GM12892 (cell line): Measurements from ENCODE around the gene SPEM3.

Experiments
- DNase-seq: peaks from one replicate; pipeline ENCODE4 v3.0.0; 2011; ENCODE audit not compliant: insufficient read length
- FAIRE-seq: peaks from 2 replicates; lab custom pipeline; 2011; peaks lifted over from hg19 to GRCh38; lab: Jason Lieb, UNC
- POLR2A ChIP-seq: IDR thresholded peaks from 2 replicates; pipeline ENCODE4 v1.6.1; 2011; ENCODE audit warnings: low read depth, low read length, control low read depth
- POLR2AphosphoS5 ChIP-seq: IDR thresholded peaks from 2 replicates; pipeline ENCODE4 v1.6.1; 2011; ENCODE audit warnings: low read depth, low read length, control low read depth
- TAF1 ChIP-seq: IDR thresholded peaks from 2 replicates; pipeline ENCODE4 v1.6.1; 2011; ENCODE audit warnings: low read depth, mild to moderate bottlenecking, control low read depth, low read length, borderline replicate concordance

The SPEM3 gene

GRCh38 chr17:7391307-7391706 is 37.4 kb upstream of the SPEM3 start:
- TF ChIP-seq TAF1 (no peak), POLR2A (no peak), POLR2AphosphoS5 (no peak)
- FAIRE-seq, result no peak
- DNase-seq, result no peak

GRCh38 chr17:7392696-7393612 is 35.7 kb upstream of the SPEM3 start:
- no peak for FAIRE-seq
- DNase-seq, result no peak
- TF ChIP-seq POLR2A (no peak), POLR2AphosphoS5 (no peak), TAF1 (no peak)

GRCh38 chr17:7393613-7394451 is 34.8 kb upstream of the SPEM3 start:
- TF ChIP-seq TAF1, result no peak
- TF ChIP-seq POLR2A, result no peak
- no peak for TF ChIP-seq POLR2AphosphoS5
- peak; percentile 9 for FAIRE-seq

GRCh38 chr17:7394452-7395191 is 34.0 kb upstream of the SPEM3 start, which contains the start of gene PLSCR3:
TSS of gene PLSCR3 (minus strand) at chr17:7394525. CDS start at chr17:7394110, 415 bp downstream.
- peak; percentile 97 for DNase-seq
- FAIRE-seq, result peak; percentile 94
- TF ChIP-seq POLR2AphosphoS5 (no peak), POLR2A (peak; percentile 57; the same call in 1 of the 2 replicates)

More at GRCh38 chr17:7393613-7394451, 34.8 kb upstream of the SPEM3 start:
- DNase-seq, result peak; percentile 63

- no peak for FAIRE-seq
- DNase-seq, result no peak
- TF ChIP-seq TAF1 (no peak), POLR2A (no peak), POLR2AphosphoS5 (no peak)
These were observed 32.5 kb upstream of the SPEM3 start for GRCh38 chr17:7396147-7396546.

- TF ChIP-seq TAF1 (no peak), POLR2AphosphoS5 (no peak), POLR2A (no peak)
- DNase-seq (no peak), FAIRE-seq (no peak)
These were observed 30.0 kb upstream of the SPEM3 start for GRCh38 chr17:7398612-7399011.

GRCh38 chr17:7403043-7403726 is 25.5 kb upstream of the SPEM3 start:
- no peak for DNase-seq
- FAIRE-seq, result peak; percentile 66
- no peak for TF ChIP-seq TAF1
- no peak for TF ChIP-seq POLR2A
- no peak for TF ChIP-seq POLR2AphosphoS5

- DNase-seq (no peak), FAIRE-seq (no peak)
- no peak for TF ChIP-seq POLR2AphosphoS5
- TF ChIP-seq TAF1, result no peak
- no peak for TF ChIP-seq POLR2A
These were observed 25.0 kb upstream of the SPEM3 start for GRCh38 chr17:7403727-7403976.

- FAIRE-seq, result peak; percentile 99
- TF ChIP-seq POLR2A, result peak; percentile 94
- TF ChIP-seq POLR2AphosphoS5, result peak; percentile 91
- TF ChIP-seq TAF1, result peak; percentile 82
- peak; percentile 95 for DNase-seq
These were observed 24.5 kb upstream of the SPEM3 start, which contains the start of gene TMEM256 for GRCh38 chr17:7403977-7404736. TSS of gene TMEM256 (minus strand) at chr17:7404097. CDS start at chr17:7404084, 13 bp downstream.

- DNase-seq (peak; percentile 54), FAIRE-seq (no peak)
- no peak for TF ChIP-seq TAF1
- TF ChIP-seq POLR2AphosphoS5, result no peak
- no peak for TF ChIP-seq POLR2A
These were observed 23.8 kb upstream of the SPEM3 start for GRCh38 chr17:7404737-7405349.
